KBM-7 (cell line): ENCODE data around the gene LRRC31.
A peak's percentile ranks its signal among the peaks of the same experiment; 100 is the strongest.

Experiments
- DNase-seq: peaks from one replicate; pipeline ENCODE4 v3.0.0-alpha.2; 2015
- in situ Hi-C: fragments of 300-500 bp; cut with MboI; formaldehyde crosslinking; loops from 2 replicates; pipeline ENCODE4 v1.14.3; 2020; ENCODE audit warnings: low sequenced_read_pairs, low pct_unique_long_range_greater_than_20kb, mixed read lengths

The LRRC31 gene

DNA sequence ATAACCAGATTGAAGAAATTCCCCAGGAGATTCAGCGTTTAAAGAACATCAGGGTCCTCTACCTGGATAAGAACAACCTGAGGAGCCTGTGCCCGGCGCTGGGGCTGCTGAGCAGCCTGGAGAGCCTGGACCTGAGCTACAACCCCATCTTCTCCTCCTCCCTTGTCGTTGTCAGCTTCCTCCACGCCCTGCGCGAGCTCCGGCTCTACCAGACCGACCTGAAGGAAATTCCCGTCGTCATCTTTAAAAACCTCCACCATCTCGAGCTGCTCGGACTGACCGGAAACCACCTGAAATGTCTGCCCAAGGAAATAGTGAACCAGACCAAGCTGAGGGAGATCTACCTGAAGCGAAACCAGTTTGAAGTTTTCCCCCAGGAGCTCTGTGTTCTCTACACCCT is 47.6 kb downstream of the LRRC31 start:
- in situ Hi-C loops, result no loop called here
- DNase-seq, result no peak

DNA sequence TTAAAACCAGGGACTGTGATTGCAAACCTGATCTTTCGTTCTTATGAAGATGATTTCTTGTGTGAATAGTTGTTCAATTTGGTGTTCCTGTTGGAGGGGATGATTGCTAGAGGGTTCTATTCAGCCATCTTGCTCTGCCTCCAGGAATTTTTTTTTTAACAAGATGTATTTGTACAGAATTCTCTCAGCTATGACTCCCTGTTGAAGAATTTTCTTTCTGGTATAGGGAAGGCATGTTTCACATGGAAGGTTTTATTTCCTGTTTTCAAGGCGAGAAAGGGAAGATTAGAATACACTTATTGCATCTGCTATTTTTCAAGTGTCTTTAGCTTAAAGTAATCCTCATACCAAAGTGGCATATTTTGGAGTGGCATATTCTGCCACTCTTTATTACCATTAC is 51.4 kb downstream of the LRRC31 start:
- in situ Hi-C loops, result no loop called here
- DNase-seq, result no peak

GRCh38 chr3:169815590-169816150 is 54.1 kb downstream of the LRRC31 start:
- in situ Hi-C loops, result no loop called here
- no peak for DNase-seq

DNA sequence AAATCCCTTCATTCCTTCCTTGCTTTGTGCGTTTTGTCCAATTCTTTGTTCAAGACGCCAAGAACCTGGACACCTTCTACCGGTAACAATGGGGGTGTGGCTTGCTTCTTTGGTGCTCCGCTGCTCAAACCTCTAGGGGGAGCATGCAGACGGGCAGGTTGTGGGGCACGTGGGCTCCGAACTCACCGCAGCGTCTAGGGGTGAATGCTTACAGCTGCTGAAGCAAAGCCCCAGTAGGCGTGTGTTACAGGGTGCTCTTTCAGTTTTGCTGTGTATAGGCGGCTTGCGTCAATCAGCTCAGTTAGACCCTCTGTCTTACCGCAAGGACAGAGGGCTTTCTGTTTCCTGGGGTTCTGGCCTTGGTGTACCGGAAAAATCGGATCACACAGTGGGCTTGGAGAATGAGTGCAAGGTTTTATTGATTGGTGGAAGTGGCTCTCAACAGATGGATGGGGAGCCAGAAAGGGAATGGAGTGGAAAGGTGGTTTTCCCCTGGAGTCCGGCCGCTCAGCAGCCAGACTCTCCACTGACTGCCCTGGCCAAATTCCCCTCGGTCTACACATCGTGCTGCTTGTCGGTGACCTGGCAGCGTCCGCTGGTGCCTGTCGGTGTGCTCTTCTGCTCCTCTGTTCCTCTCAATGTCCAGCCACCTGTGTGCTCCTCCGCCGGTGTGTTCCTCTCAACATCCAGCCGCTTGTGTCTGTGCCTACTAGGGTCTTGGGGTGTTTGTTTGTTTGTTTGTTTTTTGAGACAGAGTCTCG is 55.8 kb downstream of the LRRC31 start:
- in situ Hi-C loops, result no loop called here
- DNase-seq, result peak; percentile 89

DNA sequence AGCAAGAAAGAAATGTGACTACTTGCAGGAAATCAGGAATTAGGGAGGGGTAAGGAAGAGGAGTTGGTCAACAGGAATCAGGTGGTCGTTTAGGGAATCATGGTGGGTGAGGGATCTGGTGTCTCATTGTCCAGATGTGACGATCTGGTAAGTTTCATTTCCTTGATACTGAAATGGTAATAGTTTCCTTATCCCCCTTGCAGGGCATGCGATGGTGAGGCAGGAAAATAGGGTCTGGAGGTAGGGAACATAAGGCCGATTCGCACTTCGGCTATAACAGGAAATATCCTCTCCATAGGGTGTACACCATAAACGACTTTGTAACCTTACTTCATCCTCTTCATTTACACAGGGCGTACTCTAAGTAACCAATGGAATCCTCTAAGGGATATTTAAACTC is 56.5 kb downstream of the LRRC31 start:
- in situ Hi-C loops, result no loop called here
- no peak for DNase-seq

DNA sequence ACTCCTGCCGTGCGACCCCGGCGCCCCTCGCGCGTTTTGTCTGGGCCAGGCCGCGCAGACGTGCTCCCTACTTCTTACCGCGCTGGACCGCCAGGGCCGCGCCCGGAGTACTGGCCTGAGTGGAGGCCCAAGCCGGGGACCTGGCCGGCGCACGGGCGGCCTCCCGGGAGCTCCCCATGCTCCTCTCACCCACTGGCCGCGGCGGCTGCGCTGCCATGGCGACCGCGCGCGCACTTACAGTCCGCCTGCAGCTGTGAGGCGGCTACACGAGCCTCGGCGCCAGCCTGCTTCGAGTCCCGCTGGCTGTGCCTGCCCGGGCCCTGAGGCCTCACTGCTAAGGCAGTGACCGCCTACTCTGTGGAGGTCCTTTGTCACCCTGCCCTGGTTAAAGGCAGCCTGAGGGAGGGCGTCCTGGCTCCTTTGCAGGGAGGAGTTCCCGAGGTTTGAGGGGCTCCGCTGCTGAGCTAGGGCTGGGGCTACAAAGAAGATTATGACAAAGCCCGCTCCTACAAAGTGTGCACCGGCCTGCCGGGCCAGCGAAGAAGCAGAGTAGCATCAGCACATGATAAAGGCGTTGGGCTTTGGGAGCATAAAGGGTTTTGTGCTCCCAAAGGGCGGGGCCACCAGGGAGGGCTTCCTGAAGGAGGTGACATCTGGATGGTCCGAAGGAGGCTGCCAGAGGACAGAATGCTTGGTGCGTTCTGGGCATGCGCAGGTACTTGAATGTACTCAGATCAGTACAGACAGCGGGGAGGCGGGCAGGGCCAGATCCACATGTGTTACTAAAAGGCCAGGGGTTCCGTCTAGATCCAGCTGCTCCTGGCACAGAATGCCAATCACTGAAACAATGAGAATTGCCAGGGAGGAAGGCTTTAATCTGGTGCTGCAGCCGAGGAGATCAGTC is 57.2 kb downstream of the LRRC31 start, which contains the start of the genes LRRC34 and LRRIQ4:
Gene LRRC34, minus strand, starts transcription at position 573 of the 904 bp plus-strand sequence. Its CDS starts 356 bp downstream, at position 217.
Gene LRRIQ4, plus strand, starts transcription at position 539 of the 904 bp plus-strand sequence. CDS start 9,052 bp downstream, outside the sequence.
- DNase-seq, result peak; percentile 83
- in situ Hi-C loops, result no loop called here

GRCh38 chr3:169811631-169812331 is 58.0 kb downstream of the LRRC31 start:
- peak; percentile 74 for DNase-seq
- in situ Hi-C loops, result no loop called here

GRCh38 chr3:169809230-169809795 is 60.4 kb downstream of the LRRC31 start:
- in situ Hi-C loops, result no loop called here
- DNase-seq, result peak; percentile 40

DNA sequence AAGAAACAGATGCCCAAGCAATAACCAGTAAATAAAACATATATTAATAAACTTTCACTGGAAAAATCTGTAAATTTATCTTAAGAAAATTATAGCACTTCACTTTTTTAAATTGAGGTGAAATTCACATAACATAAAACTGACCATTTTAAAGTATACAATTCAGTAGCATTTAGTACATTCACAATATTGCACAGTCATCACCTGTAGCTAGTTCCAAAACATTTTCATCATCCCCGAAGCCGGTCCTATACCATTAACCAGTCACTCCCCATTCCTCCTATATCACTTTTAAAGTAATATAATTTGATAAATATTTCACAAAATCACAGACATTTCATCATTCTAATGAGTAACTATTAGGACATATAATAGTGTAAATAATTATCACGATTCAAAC is 65.1 kb downstream of the LRRC31 start:
- in situ Hi-C loops, result no loop called here
- DNase-seq, result no peak

DNA sequence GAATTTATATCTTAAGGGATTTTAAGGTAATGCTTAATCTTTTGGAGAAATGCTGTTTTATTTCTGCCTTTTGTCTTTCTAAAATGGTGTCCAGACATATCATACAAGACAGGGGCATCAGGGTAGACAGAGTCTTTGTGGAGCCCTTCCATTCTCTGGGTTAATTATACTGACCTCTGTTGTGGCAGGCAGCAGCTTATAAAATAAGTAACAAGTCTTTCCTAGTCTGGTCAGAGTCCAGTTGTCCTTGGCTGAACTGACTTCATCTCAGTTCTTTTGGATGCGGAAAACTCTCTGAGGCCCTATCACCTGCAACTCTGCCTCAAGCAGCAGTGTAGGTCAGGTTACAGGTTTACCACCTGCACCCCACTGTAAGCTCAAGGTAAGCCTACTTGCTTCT is 77.4 kb downstream of the LRRC31 start:
- in situ Hi-C loops, result no loop called here
- no peak for DNase-seq

DNA sequence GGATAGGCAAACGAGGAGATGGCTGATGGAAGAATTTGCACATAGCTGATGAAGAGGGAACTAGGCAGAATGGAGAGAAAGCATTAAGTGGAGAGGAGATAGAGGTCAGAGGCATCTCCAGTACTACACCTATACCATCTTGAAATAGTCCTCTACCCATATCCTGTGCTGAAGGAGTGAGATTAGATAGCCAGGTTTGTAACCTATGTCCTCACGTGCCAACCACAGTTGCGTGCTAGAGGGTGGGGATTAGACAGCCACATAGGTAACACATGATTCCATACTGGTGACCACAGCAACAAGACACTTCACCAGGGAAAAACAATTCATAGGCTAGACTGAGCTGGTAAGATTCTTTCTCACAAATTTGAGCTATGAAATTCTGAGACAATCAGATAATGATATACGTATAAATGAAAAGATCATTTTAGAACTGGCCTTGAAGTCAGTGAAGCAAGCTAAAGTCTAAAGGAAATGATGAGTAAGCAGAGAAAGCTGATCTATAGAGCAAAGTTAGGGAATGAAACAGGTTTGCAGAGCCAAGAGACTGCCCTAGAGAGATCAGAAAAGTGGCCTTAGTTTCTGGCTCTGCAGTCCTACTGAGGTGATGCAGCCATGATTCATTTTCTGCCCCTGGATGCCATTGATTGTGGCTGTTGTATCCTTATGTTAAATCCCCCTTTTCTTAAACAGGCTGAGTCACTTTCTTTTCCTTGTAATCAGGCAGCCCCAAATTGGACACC is 78.9 kb downstream of the LRRC31 start:
- in situ Hi-C loops, result no loop called here
- DNase-seq, result no peak

- in situ Hi-C loops, result no loop called here
- DNase-seq, result no peak
These were observed 79.5 kb downstream of the LRRC31 start for GRCh38 chr3:169790219-169790618.
